HG03175 (cell line): Measurements from ENCODE around the gene RPRD1A.
A peak's percentile ranks its signal among the peaks of the same experiment; 100 is the strongest.
"Not testable (repeated sequence)": the region's sequence is repeated elsewhere in the genome, so short reads cannot be mapped to it uniquely, and the experiment has no call there.

Source experiments
- ATAC-seq: cut with Tn5 transposase; IDR thresholded peaks from one replicate; pipeline ENCODE4 v1.9.1; 2021; ENCODE audit warnings: mild to moderate bottlenecking, moderate library complexity; ENCODE audit not compliant: unreplicated experiment

The RPRD1A gene

GRCh38 chr18:36067055-36067957 lies at the start of gene RPRD1A:
TSS of gene RPRD1A (minus strand) at chr18:36067559. CDS start at chr18:36067404, 155 bp downstream.
- peak; percentile 93 for ATAC-seq

GRCh38 chr18:36116771-36117170 lies 49.4 kb upstream of the RPRD1A start:
- ATAC-seq, result not testable (repeated sequence)

GRCh38 chr18:36114738-36115137 lies 47.4 kb upstream of the RPRD1A start:
- no peak for ATAC-seq

- ATAC-seq, result no peak
Measured at GRCh38 chr18:36114251-36114650, 46.9 kb upstream of the RPRD1A start.

- ATAC-seq, result no peak
Measured at GRCh38 chr18:36112302-36112701, 44.9 kb upstream of the RPRD1A start.

GRCh38 chr18:36109737-36110136 lies 42.4 kb upstream of the RPRD1A start:
- ATAC-seq, result no peak

- no peak for ATAC-seq
Measured at GRCh38 chr18:36108601-36109000, 41.2 kb upstream of the RPRD1A start.

- ATAC-seq, result no peak
Measured at GRCh38 chr18:36108196-36108595, 40.8 kb upstream of the RPRD1A start.

- no peak for ATAC-seq
Measured at GRCh38 chr18:36107477-36107876, 40.1 kb upstream of the RPRD1A start.

- no peak for ATAC-seq
Measured at GRCh38 chr18:36104749-36105148, 37.4 kb upstream of the RPRD1A start.

GRCh38 chr18:36101943-36102342 lies 34.6 kb upstream of the RPRD1A start:
- ATAC-seq, result no peak

- ATAC-seq, result no peak
Measured at GRCh38 chr18:36099311-36099710, 32.0 kb upstream of the RPRD1A start.

GRCh38 chr18:36096955-36097354 lies 29.6 kb upstream of the RPRD1A start:
- no peak for ATAC-seq

- peak; percentile 42 for ATAC-seq
Measured at GRCh38 chr18:36095936-36096519, 28.7 kb upstream of the RPRD1A start.

- ATAC-seq, result no peak
Measured at GRCh38 chr18:36094431-36094830, 27.1 kb upstream of the RPRD1A start.

GRCh38 chr18:36092116-36092515 lies 24.8 kb upstream of the RPRD1A start:
- ATAC-seq, result not testable (repeated sequence)

GRCh38 chr18:36089001-36089400 lies 21.6 kb upstream of the RPRD1A start:
- ATAC-seq, result no peak

- no peak for ATAC-seq
Measured at GRCh38 chr18:36088256-36088655, 20.9 kb upstream of the RPRD1A start.

GRCh38 chr18:36086186-36086585 lies 18.8 kb upstream of the RPRD1A start:
- ATAC-seq, result no peak

- no peak for ATAC-seq
Measured at GRCh38 chr18:36085195-36085594, 17.8 kb upstream of the RPRD1A start.

GRCh38 chr18:36083729-36084128 lies 16.4 kb upstream of the RPRD1A start:
- no peak for ATAC-seq

GRCh38 chr18:36081118-36081517 lies 13.8 kb upstream of the RPRD1A start:
- not testable (repeated sequence) for ATAC-seq
